Smooth muscle cell (in vitro differentiated cells): Measurements from ENCODE around the gene VDR. TPM values are rescaled to one million over a fixed set of nuclear protein-coding genes. Genes with fewer than 3 reads are reported as not detected.
"Not testable (repeated sequence)": the region's sequence is repeated elsewhere in the genome, so short reads cannot be mapped to it uniquely, and the experiment has no call there.

Experiments
- DNase-seq: peaks from one replicate; lab custom pipeline; 2025; ENCODE audit not compliant: unreplicated experiment; lab: John Stamatoyannopoulos, UW
- H2AFZ ChIP-seq: fragments of 200-600 bp; sonication (generic); 2 replicates; pipeline ENCODE4 v1.6.0; 2016; ENCODE audit warnings: antibody characterized with exemption, low read depth, mild to moderate bottlenecking
- H3F3A ChIP-seq: fragments of 200-600 bp; sonication (generic); 2 replicates; pipeline ENCODE4 v1.6.0; 2017; ENCODE audit warnings: antibody characterized with exemption, low read depth
- H3K27ac ChIP-seq: fragments of 200-600 bp; sonication (generic); 2 replicates; pipeline ENCODE4 v1.5.1; 2016; ENCODE audit warnings: low read depth, mild to moderate bottlenecking
- H3K27me3 ChIP-seq: fragments of 200-600 bp; sonication (generic); 2 replicates; pipeline ENCODE4 v1.6.1; 2016; ENCODE audit warnings: low read depth, mild to moderate bottlenecking
- H3K36me3 ChIP-seq: fragments of 200-600 bp; sonication (generic); 2 replicates; pipeline ENCODE4 v1.5.1; 2016; ENCODE audit warnings: low read depth
- H3K4me1 ChIP-seq: fragments of 200-600 bp; sonication (generic); 2 replicates; pipeline ENCODE4 v1.5.1; 2016; ENCODE audit warnings: low read depth
- H3K4me2 ChIP-seq: fragments of 200-600 bp; sonication (generic); 2 replicates; pipeline ENCODE4 v1.6.0; 2016; ENCODE audit warnings: mild to moderate bottlenecking
- H3K4me3 ChIP-seq: fragments of 200-600 bp; sonication (generic); 2 replicates; pipeline ENCODE4 v1.5.1; 2016; ENCODE audit warnings: mild to moderate bottlenecking
- H3K79me2 ChIP-seq: fragments of 200-600 bp; sonication (generic); 2 replicates; pipeline ENCODE4 v1.6.0; 2016; ENCODE audit warnings: low read depth, mild to moderate bottlenecking
- H3K9ac ChIP-seq: fragments of 200-600 bp; sonication (generic); 2 replicates; pipeline ENCODE4 v1.6.0; 2016; ENCODE audit warnings: low read depth
- H3K9me3 ChIP-seq: fragments of 200-600 bp; sonication (generic); replicated peaks from 2 replicates; pipeline ENCODE4 v1.5.1; 2016; ENCODE audit warnings: low read depth
- H4K20me1 ChIP-seq: fragments of 200-600 bp; sonication (generic); 2 replicates; pipeline ENCODE4 v1.6.0; 2016; ENCODE audit warnings: low read depth
- WGBS: methylation state at CpG from one replicate; pipeline ENCODE4 v1.1.7; 2016; ENCODE audit warnings: low lambda C conversion rate; 5-methylcytosine and 5-hydroxymethylcytosine counted together
- polyA plus RNA-seq: library from polyadenylated mRNA; unstranded; fragments of >200 nt; fragmentation: Nextera tagmentation; extraction: Ambion mirVana; gene quantifications from 2 replicates; pipeline ENCODE4 v1.2.1, GENCODE V29; 2016
- total RNA-seq: library from RNA; depleted of rRNA; stranded (reverse); fragments of >200 nt; gene quantifications from 2 replicates; pipeline ENCODE4 v1.2.3, GENCODE V29; 2014
- TF ChIP-seq, protein P1 (sequence below): fragments of 200-600 bp; sonication (generic); IDR thresholded peaks from 2 replicates; pipeline ENCODE4 v1.5.1; 2017; ENCODE audit warnings: borderline replicate concordance, mild to moderate bottlenecking, antibody characterized with exemption; ENCODE audit not compliant: insufficient read depth, poor library complexity, severe bottlenecking

The VDR gene
- total and polyA plus RNA-seq, 2 experiments from 2014 or later = 8.0 to 16.5 TPM

DNA sequence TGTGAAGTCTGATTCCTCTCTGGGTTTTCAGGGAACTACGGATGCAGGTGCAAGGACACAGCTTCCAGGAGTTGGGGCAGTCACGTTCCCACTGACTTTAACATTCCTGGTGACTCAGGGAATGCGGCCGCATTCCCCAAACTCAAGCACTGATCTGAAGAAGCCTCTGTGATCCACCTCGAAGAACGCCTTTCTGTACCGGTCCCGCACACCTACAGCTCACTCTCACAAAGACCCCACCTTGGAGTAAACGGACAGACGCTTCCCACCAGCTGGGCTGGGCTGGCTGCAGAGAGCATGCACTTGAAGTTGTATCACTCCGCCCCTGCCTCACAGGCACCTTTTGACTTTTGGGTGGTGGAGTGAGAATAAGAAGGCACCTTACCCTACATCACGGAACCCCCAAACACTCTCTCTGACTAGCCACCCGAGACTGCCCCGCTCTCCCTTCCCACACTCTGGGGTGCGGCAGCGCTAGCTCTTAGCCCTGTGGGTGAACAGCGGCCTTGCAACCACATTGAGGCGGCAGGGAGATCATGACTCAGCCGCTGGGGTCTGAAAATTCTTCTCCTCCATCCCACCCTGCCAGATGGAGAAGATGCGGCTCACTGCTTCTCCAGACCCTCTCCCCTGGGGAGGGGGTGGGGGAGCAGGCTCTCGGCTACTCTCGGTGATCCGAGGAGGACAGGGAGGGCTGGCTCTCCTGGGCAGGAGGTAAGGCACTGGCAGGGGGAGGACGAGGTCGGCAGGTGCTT is 61.4 kb downstream of the VDR start:
- Histone ChIP-seq H3K79me2 (no peaks in the 10 kb centered on the region), H3K27ac (no peak overlapping the region), H3K27me3 (no peaks in the 10 kb centered on the region), H3K36me3 (no peaks in the 10 kb centered on the region), H3K4me1 (peaks cover 8% of the 10 kb centered on the region), H3K4me3 (no peak overlapping the region), H3K9me3 (no peaks in the 10 kb centered on the region), H4K20me1 (no peaks in the 10 kb centered on the region), H2AFZ (no peak overlapping the region), H3K4me2 (peak overlapping the region; percentile 24), H3F3A (peaks cover 7% of the 10 kb centered on the region), H3K9ac (no peak overlapping the region)
- whole genome bisulfite sequencing = 64% methylated on average over 25 of the region's 25 CpGs
- DNase-seq = no peak
- TF ChIP-seq, protein P1, sequence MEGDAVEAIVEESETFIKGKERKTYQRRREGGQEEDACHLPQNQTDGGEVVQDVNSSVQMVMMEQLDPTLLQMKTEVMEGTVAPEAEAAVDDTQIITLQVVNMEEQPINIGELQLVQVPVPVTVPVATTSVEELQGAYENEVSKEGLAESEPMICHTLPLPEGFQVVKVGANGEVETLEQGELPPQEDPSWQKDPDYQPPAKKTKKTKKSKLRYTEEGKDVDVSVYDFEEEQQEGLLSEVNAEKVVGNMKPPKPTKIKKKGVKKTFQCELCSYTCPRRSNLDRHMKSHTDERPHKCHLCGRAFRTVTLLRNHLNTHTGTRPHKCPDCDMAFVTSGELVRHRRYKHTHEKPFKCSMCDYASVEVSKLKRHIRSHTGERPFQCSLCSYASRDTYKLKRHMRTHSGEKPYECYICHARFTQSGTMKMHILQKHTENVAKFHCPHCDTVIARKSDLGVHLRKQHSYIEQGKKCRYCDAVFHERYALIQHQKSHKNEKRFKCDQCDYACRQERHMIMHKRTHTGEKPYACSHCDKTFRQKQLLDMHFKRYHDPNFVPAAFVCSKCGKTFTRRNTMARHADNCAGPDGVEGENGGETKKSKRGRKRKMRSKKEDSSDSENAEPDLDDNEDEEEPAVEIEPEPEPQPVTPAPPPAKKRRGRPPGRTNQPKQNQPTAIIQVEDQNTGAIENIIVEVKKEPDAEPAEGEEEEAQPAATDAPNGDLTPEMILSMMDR = no peak

DNA sequence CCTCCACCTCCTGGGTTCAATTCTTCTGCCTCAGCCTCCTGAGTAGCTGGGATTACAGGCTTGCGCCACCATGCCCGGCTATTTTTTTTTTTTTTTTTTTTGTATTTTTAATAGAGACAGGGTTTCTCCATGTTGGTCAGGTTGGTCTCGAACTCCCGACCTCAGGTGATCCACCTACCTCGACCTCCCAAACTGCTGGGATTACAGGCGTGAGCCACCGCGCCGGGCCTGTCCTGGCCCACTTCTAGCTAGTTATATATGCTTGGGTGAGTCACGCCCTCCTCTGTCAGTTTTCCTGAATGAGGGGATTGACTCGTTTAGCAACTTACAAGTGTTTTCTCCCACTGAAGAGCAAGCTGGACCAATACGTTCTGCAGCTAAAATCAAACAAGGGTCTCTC is 62.3 kb downstream of the VDR start:
- H3K27ac ChIP-seq, H2AFZ ChIP-seq, H3K9ac ChIP-seq, H3K27me3 ChIP-seq, H3F3A ChIP-seq, H3K4me1 ChIP-seq, H3K79me2 ChIP-seq, H3K4me3 ChIP-seq, H3K36me3 ChIP-seq, H3K9me3 ChIP-seq, DNase-seq, H4K20me1 ChIP-seq: not testable (repeated sequence)
- WGBS = 88% methylated on average over 12 of the region's 12 CpGs
- H3K4me2 ChIP-seq = peak overlapping the region; percentile 24

DNA sequence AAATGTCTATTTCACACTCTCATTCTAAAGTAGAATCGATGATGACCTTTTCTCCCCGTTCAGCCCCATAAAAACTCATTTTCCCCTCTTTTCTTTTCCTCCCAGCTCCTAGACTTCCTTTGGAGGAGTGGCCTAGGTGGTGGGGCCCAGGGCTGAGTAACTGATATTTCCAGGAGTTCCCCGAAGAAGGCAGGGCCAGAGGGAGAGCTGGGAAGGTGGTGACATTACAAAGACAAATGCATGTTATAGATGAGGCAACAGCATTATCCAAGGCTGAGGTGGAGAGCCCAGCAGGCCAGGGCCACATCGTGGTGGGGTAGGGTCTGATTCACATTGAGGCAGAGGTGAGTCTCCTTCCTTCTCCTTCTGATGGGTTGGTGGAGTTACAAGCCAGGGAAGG is 62.9 kb downstream of the VDR start:
- no peak for DNase-seq
- Histone ChIP-seq H3K27me3 (no peaks in the 10 kb centered on the region), H3K9me3 (no peaks in the 10 kb centered on the region), H2AFZ (no peak overlapping the region), H3F3A (peaks cover 7% of the 10 kb centered on the region), H3K4me1 (peaks cover 8% of the 10 kb centered on the region), H3K9ac (no peak overlapping the region), H3K27ac (peak overlapping the region; percentile 76), H3K4me3 (no peak overlapping the region), H4K20me1 (no peaks in the 10 kb centered on the region), H3K79me2 (no peaks in the 10 kb centered on the region), H3K36me3 (no peaks in the 10 kb centered on the region), H3K4me2 (peak overlapping the region; percentile 69)
- 51% methylated on average over 4 of the region's 4 CpGs for WGBS
- TF ChIP-seq, protein P1 = no peak

DNA sequence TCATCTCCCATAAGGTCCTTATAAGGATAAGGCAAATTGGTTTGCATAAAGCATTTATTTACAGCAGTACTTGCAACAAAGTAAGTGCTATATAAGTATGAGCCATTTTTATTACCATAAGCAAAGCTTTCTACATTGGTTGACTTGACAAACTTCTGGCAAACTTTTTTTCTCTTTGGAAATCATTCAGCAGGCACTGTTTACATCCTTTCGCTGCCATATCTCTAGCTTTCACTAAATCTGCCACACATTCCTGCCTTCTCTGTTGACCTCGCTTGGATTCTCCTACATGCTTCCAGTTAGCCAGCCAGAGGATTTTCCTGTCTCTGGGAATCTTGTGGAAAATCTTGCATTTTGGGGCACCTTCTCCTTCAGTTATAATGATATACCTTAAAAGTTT is 63.3 kb downstream of the VDR start:
- Histone ChIP-seq H2AFZ (no peak overlapping the region), H3K27me3 (no peaks in the 10 kb centered on the region), H3K9ac (no peak overlapping the region), H3K27ac (peak overlapping the region; percentile 76), H3F3A (peaks cover 7% of the 10 kb centered on the region), H3K4me3 (no peak overlapping the region), H3K4me1 (peaks cover 8% of the 10 kb centered on the region), H3K36me3 (no peaks in the 10 kb centered on the region), H3K9me3 (no peaks in the 10 kb centered on the region), H3K4me2 (peak overlapping the region; percentile 69), H3K79me2 (no peaks in the 10 kb centered on the region), H4K20me1 (no peaks in the 10 kb centered on the region)
- WGBS = 22% methylated on average over 2 of the region's 2 CpGs
- TF ChIP-seq, protein P1 = no peak
- no peak for DNase-seq
